Measurements from ENCODE around the gene SLC5A11.

- TF ChIP-seq ZBTB7A (IDR thresholded peaks at IDR 0.05; ENCODE audit: low read depth) (no peak), TCF12 (IDR thresholded peaks at IDR 0.05; ENCODE audit: low read depth) (no peak), RAD21 (IDR thresholded peaks at IDR 0.05; ENCODE audit: low read depth) (no peak), MAX (IDR thresholded peaks at IDR 0.05) (no peak), EP300 (IDR thresholded peaks at IDR 0.05; ENCODE audit: borderline replicate concordance) (no peak), REST (IDR thresholded peaks at IDR 0.05; ENCODE audit: low read depth) (no peak), FOXM1 (IDR thresholded peaks at IDR 0.05; ENCODE audit: borderline replicate concordance, low read depth) (no peak)
Observed at GRCh38 chr16:24853830-24854229, 8.1 kb downstream of the SLC5A11 start.

Measured in Ishikawa (cell line).